Ascending aorta (tissue), 2 donors: ENCODE data around the gene UBAC2. TPM values are rescaled to one million over a fixed set of nuclear protein-coding genes. Genes with fewer than 3 reads are reported as not detected.

Source experiments
- DNase-seq, 2 donors: peaks; one replicate each; pipeline ENCODE4 v3.0.0-alpha.2; 2019; ENCODE audit warnings: low spot score in 2 of 2
- H3K27ac ChIP-seq, 2 donors: fragments of 200-600 bp; sonication (generic); one replicate each; pipeline ENCODE4 v1.5.1; 2016 to 2017; ENCODE audit warnings: mild to moderate bottlenecking in 1 of 2
- H3K27me3 ChIP-seq: fragments of 200-600 bp; sonication (generic); one replicate; pipeline ENCODE4 v1.5.1; 2017
- H3K36me3 ChIP-seq, 2 donors: fragments of 200-600 bp; sonication (generic); one replicate each; pipeline ENCODE4 v1.5.1; 2016
- H3K4me1 ChIP-seq, 2 donors: fragments of 200-600 bp; sonication (generic); one replicate each; pipeline ENCODE4 v1.5.1; 2016 to 2017; ENCODE audit warnings: mild to moderate bottlenecking in 1 of 2
- H3K4me3 ChIP-seq, 2 donors: fragments of 200-600 bp; sonication (generic); one replicate each; pipeline ENCODE4 v1.5.1; 2016 to 2017; ENCODE audit warnings: mild to moderate bottlenecking in 1 of 2
- H3K9me3 ChIP-seq, 2 donors: fragments of 200-600 bp; sonication (generic); one replicate each; pipeline ENCODE4 v1.5.1; 2016
- intact Hi-C: fragments of 100-400 bp; cut with DNase I; formaldehyde crosslinking; loops from one replicate; pipeline ENCODE4 v1.15.1; 2023
- total RNA-seq: library from RNA; depleted of rRNA; stranded (reverse); fragments of >200 nt; gene quantifications from one replicate; pipeline ENCODE4 v1.1.0, GENCODE V29; 2016
- TF ChIP-seq, protein P1 (sequence below), 3 experiments: fragments of 200-600 bp in 2 of 3; fragments of 450-650 bp in 1 of 3; sonication (generic) in 2 of 3; IDR thresholded peaks; one replicate each; pipeline ENCODE4 v1.5.1; 2016 to 2019; ENCODE audit warnings: antibody characterized with exemption in 3 of 3, mild to moderate bottlenecking in 1 of 3, moderate library complexity in 1 of 3

UBAC2 gene
- total RNA-seq, 1 donor from 2014 or later: 67.8 TPM

DNA sequence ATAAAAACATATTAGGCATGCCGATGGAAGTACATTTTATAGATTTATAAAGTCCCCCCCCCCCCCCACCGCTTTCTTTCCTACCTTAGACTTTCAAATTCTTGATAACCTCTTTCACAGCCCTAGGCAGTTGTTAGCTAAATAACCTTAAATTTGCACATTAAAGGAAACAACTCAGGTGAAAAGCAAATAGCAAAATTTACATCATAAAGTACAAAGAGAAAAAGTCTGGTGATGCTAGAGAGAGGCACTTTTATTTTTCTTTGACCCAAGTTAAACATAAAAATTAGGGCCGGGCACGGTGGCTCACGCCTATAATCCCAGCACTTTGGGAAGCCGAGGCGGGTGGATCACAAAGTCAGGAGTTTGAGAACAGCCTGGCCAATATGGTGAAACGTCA lies 15.0 kb upstream of the UBAC2 start:
- no peak overlapping the region for H3K27ac ChIP-seq
- intact Hi-C loops: no loop called here
- no peak for DNase-seq
- no peaks in the 10 kb centered on the region for H3K27me3 ChIP-seq
- H3K4me1 ChIP-seq: no peaks in the 10 kb centered on the region
- H3K9me3 ChIP-seq: no peaks in the 10 kb centered on the region
- TF ChIP-seq, protein P1, sequence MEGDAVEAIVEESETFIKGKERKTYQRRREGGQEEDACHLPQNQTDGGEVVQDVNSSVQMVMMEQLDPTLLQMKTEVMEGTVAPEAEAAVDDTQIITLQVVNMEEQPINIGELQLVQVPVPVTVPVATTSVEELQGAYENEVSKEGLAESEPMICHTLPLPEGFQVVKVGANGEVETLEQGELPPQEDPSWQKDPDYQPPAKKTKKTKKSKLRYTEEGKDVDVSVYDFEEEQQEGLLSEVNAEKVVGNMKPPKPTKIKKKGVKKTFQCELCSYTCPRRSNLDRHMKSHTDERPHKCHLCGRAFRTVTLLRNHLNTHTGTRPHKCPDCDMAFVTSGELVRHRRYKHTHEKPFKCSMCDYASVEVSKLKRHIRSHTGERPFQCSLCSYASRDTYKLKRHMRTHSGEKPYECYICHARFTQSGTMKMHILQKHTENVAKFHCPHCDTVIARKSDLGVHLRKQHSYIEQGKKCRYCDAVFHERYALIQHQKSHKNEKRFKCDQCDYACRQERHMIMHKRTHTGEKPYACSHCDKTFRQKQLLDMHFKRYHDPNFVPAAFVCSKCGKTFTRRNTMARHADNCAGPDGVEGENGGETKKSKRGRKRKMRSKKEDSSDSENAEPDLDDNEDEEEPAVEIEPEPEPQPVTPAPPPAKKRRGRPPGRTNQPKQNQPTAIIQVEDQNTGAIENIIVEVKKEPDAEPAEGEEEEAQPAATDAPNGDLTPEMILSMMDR (IDR thresholded peaks at IDR 0.05): no peak
- no peak overlapping the region for H3K4me3 ChIP-seq
- H3K36me3 ChIP-seq: no peaks in the 10 kb centered on the region

DNA sequence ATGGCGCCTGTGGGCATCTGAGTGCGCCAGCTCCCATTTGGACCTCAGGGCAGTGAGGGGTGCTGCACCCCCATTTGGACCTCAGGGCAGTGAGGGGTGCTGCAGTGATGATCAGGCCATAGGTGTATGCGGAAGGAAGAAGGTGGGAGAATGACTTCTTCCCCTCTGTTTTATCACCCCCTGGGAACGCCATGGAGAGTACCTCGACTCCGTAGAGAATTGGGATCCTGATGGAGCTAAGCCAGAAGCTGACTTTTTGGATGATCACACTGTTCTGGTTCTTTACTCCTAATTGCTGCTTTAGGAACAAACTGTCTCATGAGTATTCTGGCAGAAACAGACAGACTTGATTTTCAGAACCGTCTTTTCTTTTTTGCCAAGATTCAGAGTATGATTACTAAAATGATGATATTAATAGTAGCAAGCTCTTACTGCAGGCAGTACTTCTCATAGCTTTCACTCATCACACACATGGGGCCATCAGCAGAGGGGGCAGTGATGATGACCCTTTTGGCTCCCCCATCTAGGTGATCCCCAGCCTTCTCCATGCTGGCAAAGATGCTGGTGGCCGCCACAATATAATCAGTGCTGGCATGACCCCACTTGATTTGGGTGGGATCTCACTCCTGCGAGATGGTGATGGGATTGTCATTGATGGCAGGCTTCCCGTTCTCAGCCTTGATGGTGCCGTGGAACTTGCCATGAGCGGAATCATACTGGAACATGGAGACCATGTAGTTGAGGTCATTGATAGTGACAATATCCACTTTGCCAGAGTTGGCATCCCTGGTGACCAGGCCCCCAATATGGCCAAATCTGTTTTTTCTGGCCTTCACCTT lies 10.3 kb upstream of the UBAC2 start:
- TF ChIP-seq, protein P1 (IDR thresholded peaks at IDR 0.05): no peak
- Histone ChIP-seq H3K27me3 (no peaks in the 10 kb centered on the region), H3K9me3 (no peaks in the 10 kb centered on the region), H3K4me3 (no peak overlapping the region), H3K27ac (no peak overlapping the region), H3K36me3 (no peaks in the 10 kb centered on the region), H3K4me1 (no peaks in the 10 kb centered on the region)
- DNase-seq: no peak
- intact Hi-C loops: loop anchor here (10.0 kb wide), 1 partner anchor 794 kb away; the partner anchor contains the start of gene ZIC2

- Histone ChIP-seq H3K4me1 (no peaks in the 10 kb centered on the region), H3K4me3 (no peak overlapping the region), H3K36me3 (no peaks in the 10 kb centered on the region), H3K9me3 (no peaks in the 10 kb centered on the region), H3K27me3 (no peaks in the 10 kb centered on the region), H3K27ac (no peak overlapping the region)
- TF ChIP-seq, protein P1 (IDR thresholded peaks at IDR 0.05): no peak
- intact Hi-C loops: loop anchor here (10.0 kb wide), 1 partner anchor 793 kb away; the partner anchor contains the start of gene ZIC2
- DNase-seq: no peak
Measured at GRCh38 chr13:99191336-99191899, 9.2 kb upstream of the UBAC2 start.

GRCh38 chr13:99191900-99192399 lies 8.7 kb upstream of the UBAC2 start:
- Histone ChIP-seq H3K27me3 (no peaks in the 10 kb centered on the region), H3K4me3 (no peak overlapping the region), H3K36me3 (no peaks in the 10 kb centered on the region), H3K4me1 (no peaks in the 10 kb centered on the region), H3K27ac (no peak overlapping the region), H3K9me3 (no peaks in the 10 kb centered on the region)
- intact Hi-C loops: loop anchor here (10.0 kb wide), 1 partner anchor 793 kb away; the partner anchor contains the start of gene ZIC2
- TF ChIP-seq, protein P1 (IDR thresholded peaks at IDR 0.05): no peak
- no peak for DNase-seq

DNA sequence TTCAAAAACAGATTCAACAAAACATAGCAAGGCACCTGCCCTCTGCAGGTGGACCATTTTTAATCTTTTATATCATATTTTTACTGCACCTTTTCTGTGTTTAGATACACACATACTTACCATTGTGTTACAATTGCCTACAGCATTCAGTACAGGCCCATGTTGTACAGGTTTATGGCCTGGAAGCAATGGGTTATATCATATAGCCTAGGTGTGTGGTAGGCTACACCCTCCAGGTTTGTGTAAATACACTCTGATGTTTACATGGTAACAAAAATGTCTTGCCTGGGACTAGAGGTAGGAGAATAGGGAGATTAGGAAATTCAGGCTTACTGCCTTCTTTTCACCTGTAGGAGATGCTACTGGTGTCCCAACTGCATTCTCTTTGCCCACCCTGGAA lies 8.2 kb upstream of the UBAC2 start:
- Histone ChIP-seq H3K36me3 (no peaks in the 10 kb centered on the region), H3K9me3 (no peaks in the 10 kb centered on the region), H3K4me1 (no peaks in the 10 kb centered on the region), H3K27me3 (no peaks in the 10 kb centered on the region), H3K4me3 (no peak overlapping the region), H3K27ac (no peak overlapping the region)
- DNase-seq: no peak
- TF ChIP-seq, protein P1 (IDR thresholded peaks at IDR 0.05): no peak
- intact Hi-C loops: loop anchor here (10.0 kb wide), 1 partner anchor 792 kb away; the partner anchor contains the start of gene ZIC2
